Mesenteric fat pad (tissue), 1 donor: ENCODE data around the gene MIR17HG. TPM values are rescaled to one million over a fixed set of nuclear protein-coding genes. Genes with fewer than 3 reads are reported as not detected.
"Not testable (repeated sequence)": the region's sequence is repeated elsewhere in the genome, so short reads cannot be mapped to it uniquely, and the experiment has no call there.

Experiments used
- DNase-seq: peaks from one replicate; pipeline ENCODE4 v3.0.0-alpha.2; 2020; ENCODE audit warnings: low spot score
- long read RNA-seq: library from polyadenylated mRNA; unstranded; transcript quantifications from one replicate; pipeline ENCODE4 v2.0.0, GENCODE V29; 2020
- total RNA-seq: library from RNA; stranded (reverse); fragmentation: NEBNext Ultra II Directional; extraction: Animal tissue kit (Norgen Biotek cat#: 25700); gene quantifications from one replicate; pipeline ENCODE4 v1.2.1, GENCODE V29; 2021
- donor health status: DM: yes; HTN: yes; CAD: no.

The MIR17HG gene
- 3.5 TPM for total RNA-seq
- long read RNA-seq: 0 reads

DNA sequence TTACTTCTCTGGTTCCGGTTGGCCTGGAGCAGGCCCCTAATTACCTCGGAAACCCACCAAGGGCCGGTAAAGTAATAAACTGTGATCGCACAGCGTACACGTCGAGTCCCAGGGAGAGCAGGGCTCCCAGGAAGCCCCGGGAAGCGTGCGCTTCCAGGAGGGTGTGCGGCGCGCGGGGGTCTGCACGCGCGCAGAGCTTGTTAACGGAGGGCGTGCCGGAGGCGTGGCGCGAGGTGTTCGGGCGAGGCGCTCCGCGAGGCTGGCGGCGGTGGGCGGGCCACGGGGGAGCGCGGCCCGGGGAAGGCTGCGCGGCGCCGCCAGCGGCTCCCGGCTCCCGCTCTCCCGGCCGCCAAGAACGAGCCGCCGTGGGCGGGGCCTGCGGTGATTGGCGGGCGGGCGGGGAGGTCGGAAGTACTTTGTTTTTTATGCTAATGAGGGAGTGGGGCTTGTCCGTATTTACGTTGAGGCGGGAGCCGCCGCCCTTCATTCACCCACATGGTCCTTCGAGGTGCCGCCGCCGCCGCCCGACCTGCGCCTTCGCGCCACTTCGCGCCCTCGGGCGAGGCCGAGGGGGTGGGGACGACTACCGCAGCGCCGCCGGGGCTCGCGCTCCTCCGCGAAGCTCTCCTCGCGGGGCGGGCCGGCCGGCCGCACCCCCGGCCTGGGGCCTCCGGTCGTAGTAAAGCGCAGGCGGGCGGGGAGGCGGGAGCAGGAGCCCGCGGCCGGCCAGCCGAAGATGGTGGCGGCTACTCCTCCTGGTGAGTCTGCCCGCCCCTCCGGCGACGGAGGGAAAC lies at the start of gene MIR17HG:
Gene MIR17HG, plus strand, starts transcription at position 486 of the 794 bp plus-strand sequence.
- peak; percentile 95 for DNase-seq

DNA sequence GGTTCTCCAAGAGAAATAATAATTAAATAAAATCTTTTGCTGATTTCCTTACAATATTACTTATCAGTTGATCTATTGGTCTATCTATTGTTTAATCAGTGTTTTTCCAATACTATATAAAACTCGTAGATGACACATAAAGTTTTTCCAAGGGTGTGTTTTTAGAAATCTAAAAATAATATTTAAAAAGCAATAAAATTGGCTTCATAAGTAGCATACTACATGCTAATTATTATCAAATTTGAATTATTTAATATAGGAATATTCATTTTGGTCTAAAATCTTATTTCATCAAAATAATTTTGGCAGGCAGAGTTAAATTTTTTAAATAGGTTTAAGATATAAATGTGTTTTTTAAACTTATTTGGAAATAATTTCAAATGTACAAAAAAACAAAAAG lies 49.4 kb upstream of the MIR17HG start:
- no peak for DNase-seq

DNA sequence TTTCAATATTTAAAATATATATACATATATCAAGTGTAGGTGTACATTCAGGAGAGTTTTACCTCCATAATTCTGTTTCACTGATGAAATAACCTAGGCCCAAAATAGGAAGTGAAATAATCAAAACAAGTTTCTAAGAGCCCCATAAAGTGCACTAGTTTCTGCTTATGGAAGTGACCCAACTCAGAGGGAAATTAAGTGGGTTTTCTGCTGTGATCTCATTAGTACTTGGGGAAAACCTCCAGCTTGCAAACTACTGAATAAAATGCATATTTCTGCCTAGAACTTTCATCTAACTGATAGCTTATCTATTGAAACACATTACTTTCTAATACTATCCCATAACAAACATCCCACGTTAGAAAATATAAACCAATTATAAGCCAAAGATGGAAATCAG lies 45.4 kb upstream of the MIR17HG start:
- DNase-seq: no peak

DNA sequence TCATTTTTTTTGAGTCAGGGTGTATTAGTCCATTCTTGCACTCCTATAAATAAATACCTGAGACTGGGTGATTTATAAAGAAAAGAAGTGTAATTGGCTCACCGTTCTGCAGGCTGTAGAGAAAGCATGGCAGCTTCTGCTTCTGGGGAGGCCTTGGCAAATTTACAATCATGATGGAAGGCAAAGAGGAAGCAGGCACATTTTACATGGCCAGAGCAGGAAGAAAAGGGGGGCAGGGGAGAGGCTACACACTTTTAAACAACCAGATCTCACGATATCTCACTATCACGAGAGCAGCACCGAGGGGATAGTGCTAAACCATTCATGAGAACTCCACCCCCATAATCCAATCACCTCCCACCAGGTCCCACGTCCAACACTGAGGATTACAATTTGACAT lies 44.5 kb upstream of the MIR17HG start:
- DNase-seq: no peak

DNA sequence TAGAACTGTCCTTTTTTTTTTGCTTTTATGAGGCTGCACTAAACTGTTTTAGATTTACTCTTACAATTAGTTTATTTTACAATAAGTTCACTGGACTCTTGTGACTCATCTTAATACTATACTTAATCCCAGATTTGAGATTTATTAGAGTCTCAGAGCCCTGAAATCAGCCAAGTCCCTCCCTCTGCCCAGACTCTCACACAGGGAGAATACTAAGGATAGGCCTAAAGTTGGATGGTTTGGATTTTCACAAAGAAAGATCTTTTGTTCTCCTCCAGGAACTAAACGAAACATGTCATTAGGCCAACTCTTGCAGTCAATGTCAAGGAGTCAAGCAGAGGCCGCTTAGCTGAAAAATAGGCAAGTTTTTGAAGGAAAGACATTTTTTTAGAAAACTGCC lies 42.7 kb upstream of the MIR17HG start:
- DNase-seq: no peak

DNA sequence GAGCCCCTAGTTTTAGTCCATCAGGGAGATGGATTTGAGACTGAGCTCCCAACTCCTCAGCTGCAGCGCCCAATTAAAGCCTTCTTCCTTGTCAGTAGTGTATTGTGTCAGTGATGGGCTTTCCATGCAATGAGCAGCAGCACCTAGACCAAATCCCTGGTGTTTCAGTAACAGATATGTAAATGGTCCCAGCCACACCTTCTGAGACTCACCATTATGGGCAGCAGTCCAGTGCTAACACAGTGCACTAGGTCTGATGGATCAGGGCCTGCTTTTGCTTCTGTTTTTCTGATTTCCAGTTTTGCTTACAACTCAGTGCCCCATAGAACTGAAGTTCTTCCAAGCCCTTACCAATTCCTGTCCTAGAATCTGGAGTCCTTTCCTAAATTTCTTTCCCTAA lies 41.8 kb upstream of the MIR17HG start:
- DNase-seq: no peak

DNA sequence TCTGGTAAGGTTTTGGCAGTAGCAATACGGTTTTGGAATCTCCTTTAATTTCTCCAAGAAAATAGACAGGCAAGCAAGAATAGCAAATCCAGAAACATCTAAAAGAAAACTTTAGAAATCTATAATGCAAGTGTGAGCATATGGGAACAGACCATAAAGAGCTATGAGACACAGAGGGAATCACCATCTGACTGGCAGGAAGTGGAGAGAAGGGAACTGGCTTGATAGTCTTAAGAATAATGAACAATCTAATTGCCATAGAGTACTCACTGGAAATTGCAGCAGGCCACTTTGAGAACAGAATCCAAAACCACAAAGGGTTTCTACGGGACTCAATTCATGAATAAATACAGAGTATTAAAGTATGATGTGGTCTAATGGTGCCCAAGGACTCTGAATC lies 39.6 kb upstream of the MIR17HG start:
- no peak for DNase-seq

DNA sequence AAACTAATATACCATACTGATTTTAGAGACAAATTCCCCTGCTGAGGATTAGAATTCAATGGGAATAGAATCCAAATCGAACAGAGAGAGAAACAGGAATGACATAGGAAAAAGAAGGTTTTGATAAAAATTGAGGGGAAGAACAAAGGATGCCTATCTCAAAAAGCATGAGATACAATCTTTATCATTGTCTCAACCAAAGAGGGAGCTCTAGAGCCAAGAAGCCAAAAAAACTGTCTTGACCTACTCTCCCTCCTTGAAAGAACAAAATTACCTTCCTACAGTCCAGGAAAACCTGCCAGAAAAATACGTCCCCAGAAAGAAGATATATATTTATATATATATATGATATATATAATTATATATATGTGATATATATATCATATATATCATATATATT lies 39.2 kb upstream of the MIR17HG start:
- no peak for DNase-seq

DNA sequence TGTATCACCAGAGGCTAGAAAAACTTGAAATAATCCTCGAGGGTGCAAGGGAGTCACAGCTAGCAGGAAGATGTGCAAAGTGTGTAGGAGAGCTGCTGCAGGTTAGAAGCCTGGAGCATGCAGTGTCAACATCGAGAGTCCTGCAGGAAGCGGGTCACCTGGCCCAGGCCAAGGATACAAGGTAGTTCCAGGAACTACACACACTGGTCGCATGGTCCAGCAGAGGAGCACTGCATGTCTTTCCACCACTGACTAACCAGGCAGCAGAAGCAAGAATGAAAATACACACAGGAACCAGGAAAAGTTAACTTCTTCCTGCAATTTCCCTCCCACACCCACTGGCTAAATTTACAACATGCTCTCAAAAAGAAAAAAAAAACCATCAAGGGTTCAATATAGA lies 36.0 kb upstream of the MIR17HG start:
- no peak for DNase-seq

DNA sequence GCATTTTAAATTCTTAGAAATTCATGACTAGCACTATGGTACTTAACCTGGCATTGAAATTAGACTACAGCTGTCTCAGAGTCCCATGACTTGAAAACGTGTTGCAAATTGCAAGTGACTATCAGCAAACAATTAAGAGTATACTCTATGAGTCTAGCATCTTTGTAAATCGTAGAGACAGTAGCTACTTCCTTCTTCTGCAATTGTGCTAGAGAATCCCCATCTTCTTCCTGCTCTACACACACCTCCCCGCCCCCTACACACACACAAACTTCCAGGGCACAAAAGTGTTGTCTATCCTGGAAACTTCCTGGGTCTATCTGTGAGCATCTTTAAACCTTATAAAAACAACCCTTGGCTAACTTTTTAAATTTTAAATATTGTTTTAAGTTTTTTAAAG lies 35.2 kb upstream of the MIR17HG start:
- DNase-seq: no peak

DNA sequence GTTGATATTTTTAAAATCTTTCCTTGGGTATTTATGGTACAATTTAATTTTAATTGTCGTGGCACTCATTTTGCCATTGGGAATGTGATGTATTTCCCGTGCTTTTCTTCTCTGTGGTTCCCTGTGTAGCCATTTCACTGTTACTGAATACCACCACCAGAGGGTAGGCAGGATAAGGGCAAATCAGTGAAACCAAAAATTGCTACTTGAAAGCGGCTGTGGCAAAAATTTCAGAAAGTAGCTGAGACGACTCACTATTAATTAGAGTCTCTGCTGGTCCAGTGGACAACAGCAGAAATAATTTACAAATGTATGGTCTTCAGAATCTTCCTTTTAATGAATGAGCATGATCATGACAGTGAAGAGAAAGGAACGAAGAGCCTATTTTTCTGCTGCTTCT lies 34.4 kb upstream of the MIR17HG start:
- no peak for DNase-seq

DNA sequence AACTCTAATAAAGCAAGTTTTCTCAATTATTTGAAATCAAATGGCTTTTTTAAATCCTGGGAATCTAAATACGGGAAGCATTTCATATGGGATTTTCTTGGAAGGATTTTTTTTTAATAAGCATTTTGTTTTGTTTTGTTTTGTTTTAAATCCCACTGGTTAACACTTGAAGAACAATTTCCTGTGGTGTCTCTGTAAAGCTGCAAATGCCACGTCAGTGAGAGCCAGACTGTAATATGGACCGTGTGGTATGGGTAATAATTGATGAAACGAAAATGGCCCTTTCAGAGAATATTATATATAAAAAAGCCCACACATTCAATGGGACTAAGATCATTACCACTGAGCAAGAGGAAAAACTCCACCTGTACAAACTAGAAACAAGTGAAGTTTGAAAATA lies 33.9 kb upstream of the MIR17HG start:
- DNase-seq: no peak

DNA sequence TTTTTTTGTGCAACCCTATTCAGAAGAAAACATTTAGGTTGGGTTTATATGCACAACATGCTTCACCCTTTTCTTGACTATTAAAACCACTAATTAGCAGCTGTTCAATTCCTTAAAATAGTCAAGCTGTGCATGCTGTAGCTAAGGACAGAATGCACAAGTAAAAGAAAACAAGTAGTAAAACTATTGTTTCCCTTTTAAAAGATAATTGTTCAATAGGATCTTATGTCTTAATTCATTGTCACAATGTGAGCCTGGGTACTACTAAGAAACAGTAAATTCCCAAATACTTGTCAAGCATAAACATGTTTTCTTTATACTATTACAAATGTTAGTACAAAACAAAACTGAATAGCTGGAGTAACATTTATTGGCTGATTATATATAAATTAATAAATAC lies 32.6 kb upstream of the MIR17HG start:
- no peak for DNase-seq

DNA sequence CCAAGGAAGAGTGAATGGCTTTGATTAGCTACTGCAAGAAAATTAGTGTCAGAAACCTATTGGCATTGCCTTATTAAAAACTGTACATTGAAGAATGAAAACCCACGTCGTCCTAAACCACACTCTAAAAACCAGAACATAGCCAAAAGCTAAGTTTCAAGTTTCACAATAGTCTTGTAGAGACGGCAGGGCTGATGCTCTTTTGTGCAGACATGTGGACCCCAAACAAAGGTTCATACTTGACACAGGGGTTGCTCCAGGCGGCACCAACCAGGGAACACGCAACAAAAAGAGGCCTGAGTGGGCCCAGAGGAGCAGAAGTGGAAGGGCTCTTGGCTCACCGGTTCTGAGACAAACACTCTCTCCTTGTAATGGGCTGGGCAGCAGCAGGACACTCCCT lies 28.6 kb upstream of the MIR17HG start:
- no peak for DNase-seq

DNA sequence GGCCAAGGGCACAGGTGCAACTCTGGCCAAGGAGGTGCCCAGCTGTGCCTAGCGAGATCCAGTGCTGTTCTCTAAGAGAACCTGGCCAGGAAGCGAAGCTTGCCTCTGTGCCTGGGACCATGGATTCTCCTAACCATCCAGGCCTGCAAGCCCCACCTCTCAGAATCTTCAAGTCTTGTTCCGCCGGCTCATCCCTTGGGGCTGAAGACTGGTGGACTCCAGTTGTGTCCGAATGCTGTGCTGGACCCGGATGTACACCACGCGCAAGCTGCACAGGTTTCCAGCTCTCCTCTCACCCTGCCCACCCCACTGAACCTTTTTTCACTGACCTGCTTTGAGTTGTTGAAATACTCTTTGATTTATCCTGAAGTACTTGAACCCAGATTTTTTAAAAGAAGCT lies 27.5 kb upstream of the MIR17HG start:
- DNase-seq: no peak

DNA sequence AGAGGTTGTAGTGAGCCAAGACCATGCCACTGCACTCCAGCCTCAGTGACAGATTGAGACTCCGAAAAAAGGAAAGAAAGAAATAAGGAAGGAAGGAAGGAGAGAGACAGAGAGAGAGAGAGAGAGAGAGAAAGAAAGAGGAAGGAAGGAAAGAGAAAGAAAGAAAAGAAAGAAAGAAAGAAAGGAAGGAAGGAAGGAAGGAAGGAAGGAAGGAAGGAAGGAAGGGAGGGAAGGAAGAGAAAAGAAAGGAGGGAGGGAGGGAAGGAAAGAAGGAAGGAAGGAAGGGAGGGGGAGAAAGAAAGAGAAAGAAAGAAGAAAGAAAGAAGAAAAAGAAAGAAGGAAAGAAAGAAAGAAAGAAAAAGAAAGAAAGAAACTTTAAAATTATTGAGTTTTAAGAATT lies 26.5 kb upstream of the MIR17HG start:
- DNase-seq: not testable (repeated sequence)

DNA sequence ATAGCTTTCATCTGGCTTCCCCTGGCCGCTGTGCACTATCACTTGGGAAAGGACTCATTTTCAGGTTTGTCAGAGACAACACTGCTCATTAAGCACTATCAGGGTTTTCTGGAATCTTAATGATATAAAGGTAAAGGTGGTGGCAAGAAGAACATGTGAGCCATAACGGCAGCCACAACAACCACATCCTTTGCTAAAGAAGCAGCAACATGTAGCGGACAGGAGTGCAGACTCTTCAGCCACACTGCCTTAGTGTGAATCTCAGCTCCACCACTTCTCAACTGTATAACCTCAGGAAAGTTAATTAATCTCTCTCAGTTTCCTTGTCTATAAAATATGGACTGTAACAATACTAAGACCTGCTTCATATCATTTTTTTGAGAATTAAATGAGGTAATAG lies 24.1 kb upstream of the MIR17HG start:
- no peak for DNase-seq

DNA sequence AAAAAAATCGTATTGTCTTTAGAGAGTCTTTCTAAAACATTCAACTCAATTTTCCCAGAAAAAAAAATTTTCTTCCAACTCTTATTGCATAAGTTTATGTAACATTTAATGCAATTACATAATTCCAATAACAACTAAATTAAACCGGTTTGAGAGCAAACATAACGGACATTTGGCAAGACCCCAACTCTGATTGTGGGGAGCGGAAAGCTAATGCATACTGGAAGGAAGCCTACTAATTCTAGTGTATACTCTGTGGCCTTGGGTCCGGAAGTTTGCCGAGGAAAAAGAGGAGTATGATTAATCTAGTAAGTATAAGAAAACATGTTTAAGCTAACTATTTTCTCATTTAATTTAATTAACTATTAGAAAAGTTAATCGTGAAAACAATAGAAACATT lies 21.3 kb upstream of the MIR17HG start:
- no peak for DNase-seq

DNA sequence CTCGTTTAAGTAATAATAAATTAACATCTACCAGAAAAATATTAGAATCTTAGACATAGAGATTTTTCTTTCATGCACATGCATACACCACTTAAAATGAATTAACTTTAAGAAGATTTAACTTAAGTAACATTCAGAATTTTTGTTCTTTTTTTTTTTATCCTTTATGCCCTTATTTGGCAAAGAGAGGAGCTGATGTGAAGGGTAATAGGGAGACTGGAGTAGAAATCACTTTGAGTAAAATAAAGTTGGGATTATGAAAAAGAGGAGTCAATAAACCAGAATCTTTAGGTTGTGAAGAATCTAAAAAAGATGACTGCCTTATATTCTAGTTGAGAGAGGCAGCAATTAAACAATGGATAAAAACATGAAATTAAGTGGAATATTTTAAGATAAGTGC lies 18.8 kb upstream of the MIR17HG start:
- DNase-seq: no peak

DNA sequence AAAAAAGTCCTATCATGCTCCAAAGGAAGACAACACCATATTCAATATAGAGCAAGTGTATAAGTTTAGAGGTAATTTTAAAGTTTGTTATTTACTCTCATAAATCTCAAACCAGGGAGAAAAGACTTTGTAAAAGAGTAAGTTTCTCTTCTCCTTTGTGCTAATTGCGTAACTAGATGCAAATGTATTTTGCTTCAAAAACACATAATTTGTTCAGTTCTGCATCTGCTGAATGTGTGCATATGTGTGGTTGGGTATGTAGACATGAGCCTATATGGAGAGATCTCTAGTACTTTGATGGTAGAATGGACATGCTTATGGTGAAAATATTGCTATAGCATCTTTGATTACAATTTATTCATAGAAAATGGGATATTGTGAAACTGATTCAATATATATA lies 17.8 kb upstream of the MIR17HG start:
- DNase-seq: no peak

DNA sequence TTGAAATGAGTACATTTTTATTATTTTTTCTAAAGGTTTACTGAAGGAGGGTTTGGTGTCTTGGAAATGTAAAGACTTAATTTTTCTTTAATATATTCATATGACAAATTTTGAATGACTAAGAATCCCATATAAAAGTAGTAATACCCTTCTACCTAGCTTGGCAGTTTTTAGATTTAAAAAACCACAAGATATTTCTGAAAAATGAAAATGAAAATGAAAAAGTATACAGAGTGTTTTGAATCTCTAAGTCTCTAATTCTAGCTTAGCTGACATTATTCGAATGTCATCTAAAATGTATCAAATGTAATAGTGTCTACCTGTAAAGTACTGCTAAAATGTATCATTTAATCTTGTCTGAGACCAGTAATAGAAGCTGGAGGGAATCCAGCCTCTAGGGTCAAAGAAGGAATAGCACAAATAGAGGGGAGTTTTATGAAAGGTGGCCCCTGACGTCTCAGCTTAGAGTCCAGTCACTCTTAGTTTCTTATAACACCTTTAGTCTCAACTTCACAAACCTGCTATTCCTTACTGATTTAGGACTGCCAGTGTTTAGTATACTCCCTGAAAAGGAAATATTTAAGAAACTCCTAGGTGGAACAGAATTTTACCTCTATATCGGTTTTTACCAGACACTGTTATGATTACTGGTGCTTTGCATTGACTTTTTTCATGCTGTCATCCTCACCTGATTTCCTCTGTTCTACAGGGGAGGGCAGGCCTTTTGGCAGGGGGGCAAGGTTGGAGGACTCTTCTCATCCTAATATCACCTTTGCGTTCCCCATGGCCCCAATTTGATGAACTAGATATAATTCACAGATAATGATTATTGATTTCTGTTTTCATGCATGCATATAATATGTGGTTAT lies 16.2 kb upstream of the MIR17HG start:
- DNase-seq: no peak

DNA sequence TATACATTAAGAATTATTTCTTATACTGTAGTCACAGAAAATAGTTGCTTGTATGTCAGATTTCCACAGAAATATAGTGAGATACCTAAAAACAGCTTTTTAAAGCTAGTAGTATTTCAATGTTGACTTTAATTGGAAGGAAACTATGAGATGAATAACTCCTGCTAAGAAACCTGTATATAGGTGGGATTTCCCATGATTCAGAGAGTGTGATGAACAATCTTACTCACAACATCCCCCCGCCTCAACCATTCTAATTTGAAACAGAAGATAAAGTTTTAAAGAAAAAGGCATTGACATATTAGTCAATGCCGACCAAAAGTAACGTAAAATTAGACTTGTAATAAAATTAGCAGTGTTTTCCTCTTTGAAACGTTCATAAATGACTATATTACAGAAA lies 1.4 kb upstream of the MIR17HG start:
- DNase-seq: no peak

DNA sequence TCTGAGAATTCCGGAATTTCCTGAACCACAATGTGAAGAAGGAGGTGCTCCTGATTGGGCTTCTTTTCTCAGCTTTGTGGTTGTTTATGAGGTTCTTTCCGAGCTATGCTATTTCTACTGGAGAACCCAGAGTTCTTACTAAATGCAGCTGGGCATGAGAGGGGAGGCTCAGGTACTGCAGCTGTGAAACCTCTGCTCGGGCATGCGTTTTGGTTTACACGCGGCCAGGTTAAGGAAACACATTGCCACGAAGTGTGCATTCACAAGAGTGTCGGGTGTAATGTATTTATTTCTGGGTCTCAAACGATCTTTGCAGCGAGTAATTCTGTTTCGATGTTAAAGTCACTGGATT lies 661 bp upstream of the MIR17HG start:
- DNase-seq: no peak
